Thyroid gland (tissue), 4 donors: ENCODE data around the gene PHKG1.

Experiments used
- CTCF ChIP-seq, 6 experiments: fragments of 200-600 bp in 3 of 6; fragments of 450-650 bp in 3 of 6; sonication (generic) in 3 of 6; IDR thresholded peaks; one replicate each; pipeline ENCODE4 v1.5.1; 2016 to 2019; ENCODE audit warnings: antibody characterized with exemption in 6 of 6, mild to moderate bottlenecking in 2 of 6, inconsistent platforms in 1 of 6, moderate library complexity in 1 of 6
- POLR2A ChIP-seq, 2 donors: fragments of 450-650 bp; IDR thresholded peaks; one replicate each; pipeline ENCODE4 v1.6.1; 2017; ENCODE audit warnings: antibody characterized with exemption in 2 of 2, mild to moderate bottlenecking in 2 of 2, moderate library complexity in 1 of 2

GRCh38 chr7:56083150-56083785 lies 9.5 kb downstream of the PHKG1 start:
- no peak for TF ChIP-seq CTCF (IDR thresholded peaks at IDR 0.05)
- no peak for TF ChIP-seq POLR2A (IDR thresholded peaks at IDR 0.05)
